Fibroblast of villous mesenchyme (primary cell): ENCODE results near the gene MBL2. TPM values are rescaled to one million over a fixed set of nuclear protein-coding genes. Genes with fewer than 3 reads are reported as not detected.
A peak's percentile ranks its signal among the peaks of the same experiment; 100 is the strongest.

Experiments used
- DNase-seq: peaks from one replicate; pipeline ENCODE4 v3.0.0-alpha.2; 2010; ENCODE audit warnings: low read depth
- H3K4me3 ChIP-seq: 2 replicates; pipeline ENCODE4 v1.5.1; 2011; ENCODE audit warnings: low read depth, mild to moderate bottlenecking, low read length
- CTCF ChIP-seq: IDR thresholded peaks from 2 replicates; pipeline ENCODE4 v1.5.1; 2012; ENCODE audit warnings: low read depth, mild to moderate bottlenecking, low read length; ENCODE audit not compliant: insufficient read depth
- total RNA-seq: library from RNA; depleted of rRNA; stranded (reverse); fragments of >200 nt; gene quantifications from 2 replicates; pipeline ENCODE4 v1.2.3, GENCODE V29; 2012

Gene MBL2
- total RNA-seq, 1 donor = not detected

DNA sequence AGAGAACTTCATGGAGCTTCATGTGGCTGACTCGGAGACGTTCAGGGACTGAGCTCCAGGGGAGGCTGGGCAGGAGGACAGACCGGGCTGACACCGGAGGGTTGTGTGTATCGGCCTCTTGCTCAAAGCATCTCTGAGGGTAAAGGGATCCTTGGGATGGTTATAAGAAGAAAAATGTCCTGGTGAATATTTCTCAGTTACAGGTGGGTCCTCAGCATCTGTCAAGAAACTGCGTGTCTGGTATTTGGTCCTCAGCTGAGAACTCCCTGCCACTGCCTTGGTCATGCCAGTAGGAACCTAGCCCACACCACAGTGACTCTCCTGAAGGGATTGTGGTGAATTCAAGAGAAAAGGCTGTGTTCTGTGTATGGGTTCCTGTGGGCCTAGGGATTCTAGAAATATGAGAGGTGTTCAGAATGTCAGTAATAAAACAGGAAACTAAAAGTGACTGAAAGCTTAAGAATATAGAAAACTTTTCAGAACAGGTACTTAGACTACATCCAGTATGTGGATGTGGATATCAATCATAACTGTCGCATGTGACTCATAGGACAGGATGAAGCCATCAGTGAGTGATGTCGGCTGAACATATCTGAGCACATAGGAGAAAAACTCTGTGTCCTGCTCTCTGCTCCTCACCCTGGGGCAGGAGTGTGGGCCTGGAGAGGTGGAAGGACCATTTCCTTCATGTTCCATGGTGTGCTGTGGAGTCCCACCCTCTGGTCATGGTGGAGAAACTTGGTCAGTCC, 28.4 kb downstream of the MBL2 start:
- no peak for TF ChIP-seq CTCF
- DNase-seq = no peak
- no peak overlapping the region for H3K4me3 ChIP-seq

- H3K4me3 ChIP-seq = no peak overlapping the region
- TF ChIP-seq CTCF = no peak
- no peak for DNase-seq
Measured at GRCh38 chr10:52742731-52743130, 29.9 kb downstream of the MBL2 start.

DNA sequence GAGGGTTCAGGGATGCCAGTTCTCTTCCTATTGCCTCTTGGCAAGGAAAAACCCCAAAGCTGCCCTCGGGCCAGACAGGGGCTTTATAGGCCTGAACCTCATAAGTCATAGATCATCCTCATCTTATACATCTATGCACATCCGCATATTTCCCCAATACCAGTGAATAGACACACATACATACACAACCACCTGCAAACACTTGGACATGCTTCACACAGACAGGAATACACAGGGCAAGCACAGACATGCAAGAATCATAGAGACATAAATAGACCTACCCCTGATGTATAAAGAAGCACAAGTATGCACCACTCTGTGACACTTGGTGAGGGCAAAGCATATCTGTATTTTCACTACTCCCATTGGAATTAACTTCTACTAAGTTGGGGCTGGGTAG, 30.7 kb downstream of the MBL2 start:
- TF ChIP-seq CTCF = no peak
- no peak for DNase-seq
- H3K4me3 ChIP-seq = no peak overlapping the region

DNA sequence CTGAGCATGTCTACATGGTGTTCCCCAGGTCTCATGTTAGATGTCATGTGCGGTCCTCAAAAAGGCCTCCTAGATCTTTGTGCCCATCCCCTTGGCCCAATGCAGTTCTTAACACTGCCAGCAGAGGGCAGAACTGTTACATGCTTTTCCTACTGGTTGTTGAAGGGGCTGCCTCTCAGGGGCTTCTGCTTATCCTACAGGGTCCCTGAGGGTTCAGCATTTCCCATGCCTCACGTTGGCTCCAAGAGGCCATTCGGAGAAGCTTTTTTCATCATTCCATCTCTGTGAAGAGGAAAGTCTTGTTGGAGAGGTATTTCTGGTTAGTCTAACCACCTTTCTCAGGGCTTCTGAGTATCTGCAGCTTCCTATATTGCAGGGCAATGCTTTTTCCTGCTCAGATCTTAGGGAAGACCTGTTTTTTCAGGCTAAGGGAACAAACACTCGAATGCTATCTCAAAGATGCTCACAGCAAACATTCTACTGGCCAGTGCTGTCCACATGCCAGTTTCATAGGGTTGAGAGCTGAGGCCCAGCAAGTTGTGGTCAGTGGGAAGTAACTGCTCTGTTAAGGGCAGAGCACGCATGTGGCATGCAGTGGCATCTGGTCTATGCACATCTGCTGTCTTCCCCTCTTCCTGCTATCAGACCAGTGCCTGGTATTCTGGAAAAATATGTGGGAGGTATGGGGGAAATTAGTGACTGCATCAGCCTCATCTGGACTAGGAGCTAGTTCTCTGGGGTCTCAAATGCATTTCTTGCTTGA, 31.5 kb downstream of the MBL2 start:
- peak; percentile 95 for TF ChIP-seq CTCF
- DNase-seq = peak; percentile 41
- no peak overlapping the region for H3K4me3 ChIP-seq

- no peak overlapping the region for H3K4me3 ChIP-seq
- TF ChIP-seq CTCF = no peak
- DNase-seq = no peak
Measured at GRCh38 chr10:52740155-52740549, 32.4 kb downstream of the MBL2 start.

GRCh38 chr10:52739380-52740154, 33.0 kb downstream of the MBL2 start:
- no peak overlapping the region for H3K4me3 ChIP-seq
- DNase-seq = no peak
- no peak for TF ChIP-seq CTCF
